B cell (primary cell): ENCODE data around the gene TNFAIP8L3. TPM values are rescaled to one million over a fixed set of nuclear protein-coding genes. Genes with fewer than 3 reads are reported as not detected.

ENCODE experiments used
- ATAC-seq: fragments of 200-7000 bp; cut with Tn5 transposase; one replicate; pipeline ENCODE4 v1.10.0; 2021; ENCODE audit warnings: low read depth, mild to moderate bottlenecking, moderate number of reproducible peaks, moderate library complexity
- CTCF ChIA-PET: fragments of 350-600 bp; sonication (Branson Sonifier 250); formaldehyde crosslinking; loops from one replicate; lab custom pipeline; 2021; ENCODE audit warnings: antibody characterized with exemption, inconsistent platforms; lab: Charles Lee
- POLR2A ChIA-PET: fragments of 350-600 bp; sonication (Branson Sonifier 250); formaldehyde crosslinking; loops from one replicate; lab custom pipeline; 2021; ENCODE audit warnings: antibody characterized with exemption; lab: Charles Lee
- DNase-seq: peaks from one replicate; pipeline ENCODE4 v3.0.0; 2013
- H2AFZ ChIP-seq: 2 replicates; pipeline ENCODE4 v1.6.1; 2012; ENCODE audit warnings: mild to moderate bottlenecking, low read depth, low read length; ENCODE audit not compliant: insufficient read depth, poor library complexity, severe bottlenecking
- H3K27ac ChIP-seq, 2 donors: 1 replicate in 1 of 2; 2 replicates in 1 of 2; pipeline ENCODE4 v1.5.1; 2012 to 2013; ENCODE audit warnings: low read length in 2 of 2, mild to moderate bottlenecking in 2 of 2, moderate library complexity in 1 of 2
- H3K27me3 ChIP-seq, 4 experiments: fragments of 200-600 bp in 1 of 4; sonication (generic) in 1 of 4; replicated peaks in 1 of 4; 1 replicate in 2 of 4; 2 replicates in 2 of 4; pipeline versions ENCODE4 v1.6.1 to v1.7.0; 2013 to 2016; ENCODE audit warnings: low read length in 3 of 4, mild to moderate bottlenecking in 2 of 4, mixed read lengths in 1 of 4, moderate library complexity in 1 of 4; ENCODE audit not compliant: insufficient read depth in 4 of 4, control insufficient read depth in 3 of 4; ENCODE audit errors: control extremely low read depth in 1 of 4
- H3K36me3 ChIP-seq, 2 experiments: replicated peaks in 1 of 2; 1 replicate in 1 of 2; 2 replicates in 1 of 2; pipeline versions ENCODE4 v1.6.1 to v1.7.1; 2013; ENCODE audit warnings: low read length in 1 of 2; ENCODE audit not compliant: insufficient read depth in 2 of 2, control insufficient read depth in 1 of 2; ENCODE audit errors: control extremely low read depth in 1 of 2, extremely low read depth in 1 of 2
- H3K4me1 ChIP-seq, 2 donors: fragments of 200-600 bp in 1 of 2; sonication (generic) in 1 of 2; 1 replicate in 1 of 2; 2 replicates in 1 of 2; pipeline versions ENCODE4 v1.5.1 to v1.6.1; 2013 to 2017; ENCODE audit warnings: low read length in 2 of 2; ENCODE audit not compliant: control insufficient read depth in 2 of 2, insufficient read depth in 2 of 2
- H3K4me2 ChIP-seq: replicated peaks from 2 replicates; pipeline ENCODE3; 2012; ENCODE audit warnings: mild to moderate bottlenecking, low read depth, low read length; ENCODE audit not compliant: poor library complexity, severe bottlenecking
- H3K4me3 ChIP-seq, 5 experiments: fragments of 200-600 bp in 1 of 5; sonication (generic) in 1 of 5; 1 replicate in 3 of 5; 2 replicates in 2 of 5; pipeline versions ENCODE4 v1.5.1 to v1.7.0; 2011 to 2016; ENCODE audit warnings: low read length in 4 of 5, mild to moderate bottlenecking in 4 of 5, low read depth in 2 of 5, control low read depth in 1 of 5, moderate library complexity in 1 of 5; ENCODE audit not compliant: insufficient read depth in 1 of 5; ENCODE audit errors: control extremely low read depth in 1 of 5, extremely low read depth in 1 of 5
- H3K79me2 ChIP-seq: fragments of 200-600 bp; sonication (generic); one replicate; pipeline ENCODE4 v1.6.0; 2016; ENCODE audit warnings: low read length; ENCODE audit not compliant: control insufficient read depth, insufficient read depth
- H3K9ac ChIP-seq: fragments of 200-600 bp; sonication (generic); 2 replicates; pipeline ENCODE4 v1.6.1; 2017; ENCODE audit warnings: mild to moderate bottlenecking, low read length, moderate library complexity
- H3K9me3 ChIP-seq, 3 donors: one replicate each; pipeline versions ENCODE4 v1.6.1 to v1.7.1; 2013; ENCODE audit warnings: low read length in 2 of 3; ENCODE audit not compliant: control insufficient read depth in 2 of 3, insufficient read depth in 1 of 3; ENCODE audit errors: control extremely low read depth in 1 of 3
- H4K20me1 ChIP-seq: 2 replicates; pipeline ENCODE4 v1.6.0; 2012; ENCODE audit warnings: mild to moderate bottlenecking, low read length; ENCODE audit not compliant: insufficient read depth, control insufficient read depth, poor library complexity, severe bottlenecking
- H3K27ac Mint-ChIP-seq: one replicate; pipeline ENCODE4 v1.8.0; 2021; ENCODE audit warnings: mixed read lengths
- H3K27me3 Mint-ChIP-seq: one replicate; pipeline ENCODE4 v1.8.0; 2021; ENCODE audit warnings: mixed read lengths
- H3K4me1 Mint-ChIP-seq: one replicate; pipeline ENCODE4 v1.8.0; 2021; ENCODE audit warnings: mixed read lengths
- H3K4me3 Mint-ChIP-seq: one replicate; pipeline ENCODE4 v1.8.0; 2021; ENCODE audit warnings: mixed read lengths
- H3K9me3 Mint-ChIP-seq: one replicate; pipeline ENCODE4 v1.8.0; 2022; ENCODE audit warnings: mixed read lengths; ENCODE audit not compliant: insufficient read depth
- CTCF ChIP-seq: fragments of 200-600 bp; IDR thresholded peaks from one replicate; pipeline ENCODE4 v1.8.0; 2022; ENCODE audit warnings: antibody characterized with exemption, mild to moderate bottlenecking
- EZH2 ChIP-seq: IDR thresholded peaks from 2 replicates; pipeline ENCODE4 v1.6.1; 2012; ENCODE audit warnings: borderline replicate concordance, low read depth, mild to moderate bottlenecking, moderate library complexity, low read length; ENCODE audit not compliant: insufficient read depth, poor library complexity, severe bottlenecking
- WGBS: methylation state at CpG from one replicate; pipeline ENCODE4 v1.1.5; 2013; ENCODE audit warnings: missing lambda C conversion rate; ENCODE audit not compliant: insufficient coverage; 5-methylcytosine and 5-hydroxymethylcytosine counted together
- intact Hi-C: fragments of 100-400 bp; cut with micrococcal nuclease; formaldehyde crosslinking; loops from one replicate; pipeline ENCODE4 v1.10.0; 2022
- polyA plus RNA-seq: library from polyadenylated mRNA; depleted of rRNA; stranded (reverse); fragments of >200 nt; gene quantifications from 2 replicates; pipeline ENCODE4 v1.2.3, GENCODE V29; 2012
- total RNA-seq, 2 donors: library from RNA; stranded (reverse); fragments of 120-200 nt in 1 of 2; gene quantifications; 1 replicate in 1 of 2; 2 replicates in 1 of 2; pipeline versions ENCODE4 v1.2.3 to v1.2.4, GENCODE V29; 2013 to 2022

Gene TNFAIP8L3
- total and polyA plus RNA-seq, 2 donors (not counting 1 experiment from before 2014, with no cell fraction given), result not detected

GRCh38 chr15:51119120-51119519 lies 24.4 kb upstream of the TNFAIP8L3 start:
- Histone ChIP-seq H3K36me3 (no peaks in the 10 kb centered on the region), H3K4me1 (no peaks in the 10 kb centered on the region), H3K79me2 (no peaks in the 10 kb centered on the region), H3K9me3 (peaks cover 0 to 3% (median 2%) of the 10 kb centered on the region in 3 donors), H3K4me3 (no peak overlapping the region), H3K4me2 (no peak overlapping the region), H3K27ac (no peak overlapping the region), H4K20me1 (no peaks in the 10 kb centered on the region), H3K9ac (no peak overlapping the region), H3K27me3 (peaks cover 0 to 4% (median 2%) of the 10 kb centered on the region in 4 experiments), H2AFZ (no peak overlapping the region)
- Mint-ChIP-seq H3K9me3 (peaks cover 5% of the 10 kb centered on the region), H3K27me3 (peaks cover 13% of the 10 kb centered on the region), H3K27ac (no peak overlapping the region), H3K4me1 (no peaks in the 10 kb centered on the region), H3K4me3 (no peak overlapping the region)
- ATAC-seq (no peak), DNase-seq (no peak)
- 100% methylated on average over 1 of the region's 3 CpGs for WGBS
- POLR2A ChIA-PET, result no interaction called here
- TF ChIP-seq EZH2, result no peak
- intact Hi-C loops, result no loop called here
- CTCF ChIA-PET, result no interaction called here

GRCh38 chr15:51117270-51117669 lies 22.6 kb upstream of the TNFAIP8L3 start:
- peaks cover 3% of the 10 kb centered on the region for H3K9me3 Mint-ChIP-seq
- H2AFZ ChIP-seq, result no peak overlapping the region
- DNase-seq, result no peak
- peaks cover 0 to 2% (median 0%) of the 10 kb centered on the region in 3 donors for H3K9me3 ChIP-seq
- H3K27ac Mint-ChIP-seq, result no peak overlapping the region
- H3K4me3 Mint-ChIP-seq, result no peak overlapping the region
- no peak overlapping the region for H3K4me3 ChIP-seq
- POLR2A ChIA-PET, result no interaction called here
- H4K20me1 ChIP-seq, result no peaks in the 10 kb centered on the region
- H3K27me3 ChIP-seq, result peaks cover 0 to 4% (median 2%) of the 10 kb centered on the region in 4 experiments
- no peak overlapping the region for H3K4me2 ChIP-seq
- no peak for ATAC-seq
- H3K4me1 Mint-ChIP-seq, result no peaks in the 10 kb centered on the region
- H3K36me3 ChIP-seq, result no peaks in the 10 kb centered on the region
- H3K9ac ChIP-seq, result no peak overlapping the region
- no peaks in the 10 kb centered on the region for H3K4me1 ChIP-seq
- WGBS, result no CpG with 5 or more reads among the region's 1 CpG
- no peak for TF ChIP-seq EZH2
- no peak for TF ChIP-seq CTCF
- H3K27ac ChIP-seq, result no peak overlapping the region
- intact Hi-C loops, result no loop called here
- H3K79me2 ChIP-seq, result no peaks in the 10 kb centered on the region
- CTCF ChIA-PET, result no interaction called here
- H3K27me3 Mint-ChIP-seq, result peaks cover 24% of the 10 kb centered on the region
